Stimulated activated memory B cell treated with anti-CD40 and anti-IgM and Interleukin-4, amounts not matched to agents 10 μg/mL and 1 μg/mL and 100 μg/mL, for 72 hours (primary cell): ENCODE results near the gene BCL2L1.
A peak's percentile ranks its signal among the peaks of the same experiment; 100 is the strongest.
"Not testable (repeated sequence)": the region's sequence is repeated elsewhere in the genome, so short reads cannot be mapped to it uniquely, and the experiment has no call there.

Source experiments
- ATAC-seq: fragments of 150-1000 bp; cut with Tn5 transposase; 2 replicates; pipeline ENCODE4 v1.10.0; 2021
- H3K27ac Mint-ChIP-seq: one replicate; pipeline ENCODE4 v1.8.0; 2022; ENCODE audit warnings: mild to moderate bottlenecking, mixed read lengths
- H3K27me3 Mint-ChIP-seq: one replicate; pipeline ENCODE4 v1.8.0; 2022; ENCODE audit warnings: mixed read lengths
- H3K36me3 Mint-ChIP-seq: one replicate; pipeline ENCODE4 v1.8.0; 2022; ENCODE audit warnings: mixed read lengths
- H3K4me1 Mint-ChIP-seq: one replicate; pipeline ENCODE4 v1.8.0; 2022; ENCODE audit warnings: mixed read lengths
- H3K4me3 Mint-ChIP-seq: one replicate; pipeline ENCODE4 v1.8.0; 2022; ENCODE audit warnings: mild to moderate bottlenecking, moderate library complexity, mixed read lengths
- H3K9me3 Mint-ChIP-seq: one replicate; pipeline ENCODE4 v1.8.0; 2022; ENCODE audit warnings: mixed read lengths

Gene BCL2L1

GRCh38 chr20:31668944-31669343 lies 53.7 kb downstream of the BCL2L1 start:
- H3K4me3 Mint-ChIP-seq, H3K9me3 Mint-ChIP-seq, H3K27me3 Mint-ChIP-seq, ATAC-seq: not testable (repeated sequence)
- H3K36me3 Mint-ChIP-seq, result peaks cover 65% of the 10 kb centered on the region
- peak overlapping the region; percentile 69 for H3K27ac Mint-ChIP-seq
- peaks cover 60% of the 10 kb centered on the region for H3K4me1 Mint-ChIP-seq

DNA sequence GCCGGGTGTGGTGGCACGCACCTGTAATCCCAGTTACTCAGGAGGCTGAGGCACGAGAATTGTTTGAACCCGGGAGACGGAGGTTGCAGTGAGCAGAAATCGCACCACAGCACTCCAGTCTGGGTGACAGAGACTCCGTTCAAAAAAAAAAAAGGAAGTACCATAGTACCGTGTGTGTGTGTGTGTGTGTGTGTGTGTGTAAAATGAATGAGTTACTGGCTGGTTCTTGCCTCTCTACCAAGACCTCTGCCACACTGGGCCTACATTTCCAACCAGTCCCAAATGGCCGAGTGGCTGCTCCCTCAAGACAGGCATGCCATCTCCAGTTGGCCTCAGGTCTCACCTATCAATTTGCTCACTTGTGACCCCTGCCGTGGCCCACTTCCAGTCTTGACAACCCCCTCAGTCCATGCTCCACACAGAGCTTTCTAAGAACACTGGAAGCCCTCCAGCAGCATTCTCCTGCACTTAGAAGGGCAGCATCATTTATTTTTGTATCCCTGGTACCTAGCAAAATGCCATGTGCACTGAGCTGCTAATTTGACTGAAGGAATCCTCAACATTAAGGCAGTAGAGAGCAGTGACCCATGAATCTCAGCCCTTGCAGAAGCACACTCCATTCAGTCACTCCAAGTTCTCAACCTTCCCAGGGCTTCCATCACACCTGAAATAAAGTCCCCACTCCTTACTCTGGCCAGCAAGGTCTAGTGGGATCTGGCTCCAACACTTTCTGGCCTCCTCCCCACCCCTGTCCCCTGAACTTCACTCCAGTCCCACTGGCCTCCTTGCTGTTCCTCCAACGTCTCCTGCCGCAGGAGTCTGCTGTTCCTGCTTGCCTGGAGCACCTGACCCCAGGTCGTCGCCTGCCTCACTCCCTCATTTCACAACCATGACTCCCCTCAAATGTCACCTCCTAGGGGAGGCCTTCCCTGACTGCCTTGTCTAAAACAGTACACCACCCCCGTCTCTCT lies 55.1 kb downstream of the BCL2L1 start:
- no peaks in the 10 kb centered on the region for H3K9me3 Mint-ChIP-seq
- no peaks in the 10 kb centered on the region for H3K27me3 Mint-ChIP-seq
- H3K4me3 Mint-ChIP-seq, result no peak overlapping the region
- H3K36me3 Mint-ChIP-seq, result peaks cover 61% of the 10 kb centered on the region
- peak overlapping the region; percentile 75 for H3K27ac Mint-ChIP-seq
- peak; percentile 52 for ATAC-seq
- peaks cover 59% of the 10 kb centered on the region for H3K4me1 Mint-ChIP-seq

DNA sequence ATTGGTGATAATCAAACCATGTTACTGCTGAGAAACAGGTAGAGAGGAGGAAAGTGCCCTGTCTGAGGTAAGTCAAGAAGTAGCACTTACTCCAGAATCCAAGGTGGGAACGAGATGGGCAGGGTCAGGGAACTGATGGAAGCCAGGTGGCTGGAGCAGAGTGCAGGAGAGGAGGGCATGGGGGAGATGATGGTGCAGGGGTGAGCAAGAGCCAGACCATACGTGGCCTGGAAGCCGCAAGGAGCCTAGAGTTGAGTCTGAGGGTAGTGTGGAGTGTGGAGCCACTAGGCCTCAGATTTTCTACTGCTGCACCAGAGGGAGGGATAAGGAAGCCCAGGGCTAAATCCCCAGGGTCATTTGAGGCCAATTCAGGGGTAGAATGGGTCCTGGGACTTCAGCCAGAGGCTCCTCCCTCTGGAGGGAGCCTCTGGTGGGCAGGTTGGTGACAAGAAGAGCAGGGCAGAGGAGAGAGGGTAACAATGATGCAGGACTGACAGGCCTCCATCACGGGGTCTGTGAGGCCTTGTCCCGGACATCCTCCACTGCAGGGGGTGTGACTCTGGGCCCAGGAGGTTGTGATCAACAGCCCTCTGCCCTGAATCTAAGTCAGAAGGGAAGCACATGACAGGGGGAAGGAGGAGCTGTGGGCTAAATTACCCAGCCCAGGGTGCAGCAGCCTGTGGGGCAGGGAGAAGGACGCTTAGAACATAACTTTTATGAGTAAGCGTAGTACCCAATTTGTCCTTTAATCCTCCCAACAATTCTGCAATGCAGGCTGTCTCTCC lies 56.2 kb downstream of the BCL2L1 start:
- Mint-ChIP-seq H3K27ac (peak overlapping the region; percentile 75), H3K4me3 (no peak overlapping the region), H3K27me3 (no peaks in the 10 kb centered on the region), H3K36me3 (peaks cover 54% of the 10 kb centered on the region), H3K9me3 (no peaks in the 10 kb centered on the region), H3K4me1 (peaks cover 68% of the 10 kb centered on the region)
- ATAC-seq, result no peak

DNA sequence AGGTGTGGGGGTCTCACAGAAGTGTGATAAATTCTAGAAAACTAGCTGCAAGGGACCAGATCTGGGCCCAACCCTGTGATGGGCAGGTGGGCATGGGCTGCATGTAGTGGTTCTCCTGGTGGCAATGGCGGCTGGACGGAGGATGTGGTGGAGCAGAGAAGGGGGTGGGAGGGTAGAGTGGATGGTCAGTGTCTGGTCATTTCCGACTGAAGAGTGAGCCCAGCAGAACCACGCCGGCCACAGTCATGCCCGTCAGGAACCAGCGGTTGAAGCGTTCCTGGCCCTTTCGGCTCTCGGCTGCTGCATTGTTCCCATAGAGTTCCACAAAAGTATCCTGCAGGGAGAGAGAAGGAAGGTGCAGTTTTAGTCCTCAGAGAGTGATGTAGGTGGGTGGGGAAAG lies 56.9 kb downstream of the BCL2L1 start:
- Mint-ChIP-seq H3K27me3 (no peaks in the 10 kb centered on the region), H3K4me3 (peak overlapping the region; percentile 4), H3K36me3 (peaks cover 54% of the 10 kb centered on the region), H3K9me3 (no peaks in the 10 kb centered on the region), H3K4me1 (peaks cover 71% of the 10 kb centered on the region), H3K27ac (peak overlapping the region; percentile 75)
- ATAC-seq, result no peak

- ATAC-seq, result no peak
- no peaks in the 10 kb centered on the region for H3K27me3 Mint-ChIP-seq
- peaks cover 70% of the 10 kb centered on the region for H3K4me1 Mint-ChIP-seq
- no peaks in the 10 kb centered on the region for H3K9me3 Mint-ChIP-seq
- H3K4me3 Mint-ChIP-seq, result no peak overlapping the region
- peak overlapping the region; percentile 13 for H3K27ac Mint-ChIP-seq
- peaks cover 50% of the 10 kb centered on the region for H3K36me3 Mint-ChIP-seq
These were observed 57.8 kb downstream of the BCL2L1 start for GRCh38 chr20:31664696-31665354.

- ATAC-seq, result no peak
- Mint-ChIP-seq H3K9me3 (no peaks in the 10 kb centered on the region), H3K4me1 (peaks cover 62% of the 10 kb centered on the region), H3K27ac (peak overlapping the region; percentile 13), H3K27me3 (no peaks in the 10 kb centered on the region), H3K36me3 (peaks cover 42% of the 10 kb centered on the region), H3K4me3 (no peak overlapping the region)
These were observed 58.6 kb downstream of the BCL2L1 start for GRCh38 chr20:31663838-31664695.

DNA sequence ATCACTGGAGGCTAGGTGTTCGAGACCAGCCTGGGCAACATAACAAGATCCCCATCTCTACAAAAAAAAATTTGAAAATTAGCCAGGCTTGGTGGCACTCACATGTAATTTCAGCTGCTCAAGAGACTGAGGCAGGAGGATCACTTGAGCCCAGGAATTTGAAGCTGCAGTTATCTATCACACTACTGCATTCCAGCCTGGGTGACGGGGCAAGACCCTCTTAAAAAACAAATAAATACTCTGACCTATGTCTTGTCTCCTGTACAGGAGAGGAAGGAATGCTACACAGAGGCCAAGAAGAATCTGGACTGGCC lies 59.2 kb downstream of the BCL2L1 start:
- Mint-ChIP-seq H3K36me3 (peaks cover 41% of the 10 kb centered on the region), H3K9me3 (no peaks in the 10 kb centered on the region), H3K4me3 (no peak overlapping the region), H3K27me3 (no peaks in the 10 kb centered on the region), H3K27ac (no peak overlapping the region), H3K4me1 (peaks cover 61% of the 10 kb centered on the region)
- no peak for ATAC-seq

GRCh38 chr20:31662372-31662854 lies 60.3 kb downstream of the BCL2L1 start:
- Mint-ChIP-seq H3K27me3 (no peaks in the 10 kb centered on the region), H3K9me3 (no peaks in the 10 kb centered on the region), H3K27ac (peak overlapping the region; percentile 45), H3K36me3 (peaks cover 32% of the 10 kb centered on the region), H3K4me1 (peaks cover 50% of the 10 kb centered on the region), H3K4me3 (peak overlapping the region; percentile 65)
- no peak for ATAC-seq

- H3K4me3 Mint-ChIP-seq, result peak overlapping the region; percentile 65
- peak overlapping the region; percentile 45 for H3K27ac Mint-ChIP-seq
- H3K4me1 Mint-ChIP-seq, result peaks cover 44% of the 10 kb centered on the region
- H3K27me3 Mint-ChIP-seq, result no peaks in the 10 kb centered on the region
- ATAC-seq, result peak; percentile 90
- H3K36me3 Mint-ChIP-seq, result peaks cover 31% of the 10 kb centered on the region
- no peaks in the 10 kb centered on the region for H3K9me3 Mint-ChIP-seq
These were observed 60.9 kb downstream of the BCL2L1 start for GRCh38 chr20:31661625-31662371.

GRCh38 chr20:31654534-31654933 lies 68.1 kb downstream of the BCL2L1 start:
- peaks cover 9% of the 10 kb centered on the region for H3K4me1 Mint-ChIP-seq
- H3K36me3 Mint-ChIP-seq, result no peaks in the 10 kb centered on the region
- no peak overlapping the region for H3K4me3 Mint-ChIP-seq
- no peaks in the 10 kb centered on the region for H3K27me3 Mint-ChIP-seq
- no peak overlapping the region for H3K27ac Mint-ChIP-seq
- no peak for ATAC-seq
- H3K9me3 Mint-ChIP-seq, result no peaks in the 10 kb centered on the region

DNA sequence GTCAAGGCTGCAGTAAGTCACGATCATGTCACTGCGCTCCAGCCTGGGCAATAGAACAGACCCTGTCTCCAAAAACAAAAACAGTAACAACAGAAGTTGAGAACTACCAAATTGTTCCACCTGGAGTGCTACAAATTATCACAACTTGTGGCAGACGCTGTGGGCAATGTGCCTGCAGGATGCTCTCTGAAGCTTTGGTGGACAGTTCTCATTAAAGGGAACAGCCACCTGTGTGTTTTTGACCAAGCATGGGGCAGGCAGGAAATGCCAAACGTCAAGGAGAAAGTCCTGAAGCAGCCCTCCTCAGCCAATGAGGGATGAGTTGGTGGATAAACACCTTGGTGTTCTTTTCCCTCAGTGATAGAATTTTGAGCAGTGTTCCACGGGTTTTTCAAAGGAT lies 69.1 kb downstream of the BCL2L1 start:
- H3K27me3 Mint-ChIP-seq, result no peaks in the 10 kb centered on the region
- no peak overlapping the region for H3K27ac Mint-ChIP-seq
- H3K4me1 Mint-ChIP-seq, result peaks cover 9% of the 10 kb centered on the region
- H3K4me3 Mint-ChIP-seq, result no peak overlapping the region
- no peaks in the 10 kb centered on the region for H3K9me3 Mint-ChIP-seq
- no peak for ATAC-seq
- no peaks in the 10 kb centered on the region for H3K36me3 Mint-ChIP-seq

DNA sequence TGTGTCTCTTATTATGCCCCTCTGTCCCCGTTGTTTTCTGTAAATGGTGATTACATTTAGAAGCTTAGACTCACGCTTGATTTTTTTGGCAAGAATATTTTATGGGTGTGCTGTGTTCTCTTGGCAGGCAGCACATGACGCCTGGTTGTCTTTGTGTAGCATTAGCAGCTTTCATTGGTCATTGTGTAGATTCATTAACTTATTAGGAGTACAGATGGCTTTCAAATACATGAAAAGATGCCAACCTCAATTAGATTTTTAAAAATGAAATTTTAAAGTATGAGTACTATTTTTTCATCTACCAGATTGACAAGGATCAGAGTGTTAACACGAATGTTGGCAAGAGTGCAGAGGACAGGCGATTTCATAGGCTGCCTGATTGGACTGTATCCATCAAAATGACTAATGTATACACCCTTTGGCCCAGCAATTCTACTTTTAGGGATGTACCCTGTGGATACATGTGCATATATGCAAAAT lies 69.7 kb downstream of the BCL2L1 start:
- no peak for ATAC-seq
- no peak overlapping the region for H3K4me3 Mint-ChIP-seq
- peaks cover 9% of the 10 kb centered on the region for H3K4me1 Mint-ChIP-seq
- H3K27me3 Mint-ChIP-seq, result no peaks in the 10 kb centered on the region
- no peaks in the 10 kb centered on the region for H3K36me3 Mint-ChIP-seq
- H3K9me3 Mint-ChIP-seq, result no peaks in the 10 kb centered on the region
- H3K27ac Mint-ChIP-seq, result peak overlapping the region; percentile 18

DNA sequence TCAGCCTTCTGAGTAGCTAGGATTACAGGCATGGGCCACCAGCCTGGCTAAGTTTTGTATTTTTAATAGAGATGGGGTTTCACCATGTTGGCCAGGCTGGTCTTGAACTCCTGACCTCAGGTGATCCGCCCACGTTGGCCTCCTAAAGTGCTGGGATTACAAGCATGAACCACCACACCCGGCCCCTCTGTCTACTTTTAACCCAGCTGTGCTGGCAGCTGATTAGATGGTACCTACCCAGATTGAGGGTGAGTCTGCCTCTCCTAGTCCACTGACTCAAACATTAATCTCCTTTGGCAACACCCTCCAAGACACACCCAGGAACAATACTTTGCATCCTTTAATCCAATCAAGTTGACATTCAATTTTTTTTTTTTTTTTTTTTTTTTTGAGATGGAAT lies 74.6 kb downstream of the BCL2L1 start:
- H3K27me3 Mint-ChIP-seq, H3K9me3 Mint-ChIP-seq, H3K27ac Mint-ChIP-seq, H3K4me3 Mint-ChIP-seq, H3K36me3 Mint-ChIP-seq, ATAC-seq: not testable (repeated sequence)
- H3K4me1 Mint-ChIP-seq, result peaks cover 11% of the 10 kb centered on the region

- H3K4me3 Mint-ChIP-seq, result no peak overlapping the region
- peaks cover 6% of the 10 kb centered on the region for H3K4me1 Mint-ChIP-seq
- H3K27me3 Mint-ChIP-seq, result peaks cover 21% of the 10 kb centered on the region
These were observed 78.0 kb downstream of the BCL2L1 start for GRCh38 chr20:31644701-31645100.

More at GRCh38 chr20:31644701-31645100, 78.0 kb downstream of the BCL2L1 start:
- Mint-ChIP-seq H3K36me3 (no peaks in the 10 kb centered on the region), H3K9me3 (no peaks in the 10 kb centered on the region), H3K27ac (no peak overlapping the region)
- ATAC-seq, result no peak
